RPMI7951 (cell line): ENCODE data around the gene MPHOSPH6. TPM values are rescaled to one million over a fixed set of nuclear protein-coding genes. Genes with fewer than 3 reads are reported as not detected.
"Not testable (repeated sequence)": the region's sequence is repeated elsewhere in the genome, so short reads cannot be mapped to it uniquely, and the experiment has no call there.

ENCODE experiments used
- DNase-seq: peaks from one replicate; pipeline ENCODE4 v3.0.0-alpha.2; 2012; ENCODE audit warnings: low read depth
- total RNA-seq: library from RNA; depleted of rRNA; stranded (reverse); fragments of >200 nt; shearing (Covaris generic); gene quantifications from 2 replicates; pipeline ENCODE4 v1.2.3, GENCODE V29; 2014

Gene MPHOSPH6
- total RNA-seq, 1 experiment from 2014 or later = 91.3 TPM

- no peak for DNase-seq
These were observed 5.6 kb upstream of the MPHOSPH6 start for GRCh38 chr16:82175627-82176026.

GRCh38 chr16:82167670-82168069, 2.4 kb downstream of the MPHOSPH6 start:
- DNase-seq = no peak

- DNase-seq = no peak
These were observed 9.8 kb downstream of the MPHOSPH6 start for GRCh38 chr16:82160226-82160625.

- no peak for DNase-seq
These were observed 12.2 kb downstream of the MPHOSPH6 start for GRCh38 chr16:82157836-82158235.

GRCh38 chr16:82157534-82157812, 12.6 kb downstream of the MPHOSPH6 start:
- DNase-seq = no peak

- DNase-seq = no peak
These were observed 13.1 kb downstream of the MPHOSPH6 start for GRCh38 chr16:82156761-82157533.

GRCh38 chr16:82152641-82153112, 17.3 kb downstream of the MPHOSPH6 start:
- DNase-seq = peak; percentile 75

GRCh38 chr16:82152196-82152595, 17.8 kb downstream of the MPHOSPH6 start:
- no peak for DNase-seq

GRCh38 chr16:82150549-82150948, 19.5 kb downstream of the MPHOSPH6 start:
- DNase-seq = peak; percentile 9

- DNase-seq = no peak
These were observed 20.5 kb downstream of the MPHOSPH6 start for GRCh38 chr16:82149536-82149935.

GRCh38 chr16:82147546-82147945, 22.5 kb downstream of the MPHOSPH6 start:
- DNase-seq = no peak

GRCh38 chr16:82146957-82147356, 23.1 kb downstream of the MPHOSPH6 start:
- peak; percentile 42 for DNase-seq

- no peak for DNase-seq
These were observed 23.5 kb downstream of the MPHOSPH6 start for GRCh38 chr16:82146556-82146955.

GRCh38 chr16:82139286-82139571, 30.8 kb downstream of the MPHOSPH6 start:
- not testable (repeated sequence) for DNase-seq

- DNase-seq = no peak
These were observed 31.3 kb downstream of the MPHOSPH6 start for GRCh38 chr16:82138478-82139285.

GRCh38 chr16:82137822-82138167, 32.2 kb downstream of the MPHOSPH6 start:
- no peak for DNase-seq

GRCh38 chr16:82136956-82137821, 32.8 kb downstream of the MPHOSPH6 start:
- no peak for DNase-seq

- DNase-seq = no peak
These were observed 34.2 kb downstream of the MPHOSPH6 start for GRCh38 chr16:82135844-82136243.

- DNase-seq = no peak
These were observed 35.2 kb downstream of the MPHOSPH6 start for GRCh38 chr16:82134846-82135245.

GRCh38 chr16:82133798-82134197, 36.2 kb downstream of the MPHOSPH6 start:
- DNase-seq = no peak

GRCh38 chr16:82129881-82130280, 40.1 kb downstream of the MPHOSPH6 start:
- no peak for DNase-seq

GRCh38 chr16:82124651-82125050, 45.4 kb downstream of the MPHOSPH6 start:
- DNase-seq = no peak
